HG02588 (cell line): ENCODE results near the gene PBX4.

Source experiments
- ATAC-seq: cut with Tn5 transposase; IDR thresholded peaks from one replicate; pipeline ENCODE4 v1.9.1; 2021; ENCODE audit warnings: mild to moderate bottlenecking, moderate library complexity; ENCODE audit not compliant: unreplicated experiment

The PBX4 gene

GRCh38 chr19:19559931-19560330 lies 58.6 kb downstream of the PBX4 start:
- no peak for ATAC-seq

GRCh38 chr19:19558636-19559035 lies 59.9 kb downstream of the PBX4 start:
- no peak for ATAC-seq

- ATAC-seq: no peak
Observed at GRCh38 chr19:19558055-19558454, 60.4 kb downstream of the PBX4 start.

GRCh38 chr19:19554074-19555023 lies 64.1 kb downstream of the PBX4 start:
- ATAC-seq: no peak

GRCh38 chr19:19553670-19554069 lies 64.8 kb downstream of the PBX4 start:
- ATAC-seq: no peak

GRCh38 chr19:19552798-19553197 lies 65.7 kb downstream of the PBX4 start:
- ATAC-seq: no peak

GRCh38 chr19:19551853-19552192 lies 66.7 kb downstream of the PBX4 start:
- no peak for ATAC-seq

DNA sequence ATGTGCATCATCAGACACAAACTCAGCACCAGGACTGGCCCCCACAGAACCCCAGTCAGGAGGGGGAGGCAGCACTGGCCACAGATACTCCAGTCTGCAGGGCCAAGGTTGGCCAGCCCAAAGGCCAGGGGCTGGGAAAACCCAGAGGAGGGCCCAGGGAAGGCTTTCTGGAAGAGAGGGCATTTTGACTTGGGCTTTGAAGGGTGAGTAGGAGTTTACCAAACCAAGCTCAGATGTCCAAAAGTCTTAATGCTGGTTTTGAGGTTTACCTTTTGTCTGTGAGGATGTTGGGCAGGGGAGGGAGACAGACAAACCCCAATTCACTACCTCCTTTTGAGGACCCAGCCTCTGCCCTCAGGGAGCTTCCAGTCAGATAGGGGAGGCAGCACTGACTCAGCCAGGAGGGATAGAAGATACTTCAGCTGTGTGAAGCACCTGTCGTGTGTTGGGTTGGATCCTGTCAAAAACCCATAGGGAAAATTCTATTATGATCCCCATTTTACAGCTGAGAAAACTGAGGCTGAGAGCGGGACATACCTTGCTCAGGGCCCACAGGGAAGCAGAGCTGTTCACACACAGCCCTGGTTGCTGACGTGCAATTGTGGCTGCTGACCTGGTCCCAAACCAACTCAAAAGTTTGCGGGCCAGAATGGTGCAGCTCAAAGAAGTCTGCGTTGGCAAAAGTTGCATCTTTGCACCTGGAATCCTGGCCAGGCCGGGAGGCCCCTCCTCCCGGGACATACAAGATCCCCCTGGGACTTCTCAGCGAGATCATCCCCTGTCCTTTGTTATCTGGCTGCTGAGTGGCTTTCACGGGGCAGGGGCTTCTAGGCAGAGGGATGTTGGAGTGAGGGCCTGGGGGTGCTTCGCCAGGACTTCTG lies 67.3 kb downstream of the PBX4 start:
- no peak for ATAC-seq

GRCh38 chr19:19550485-19550929 lies 68.0 kb downstream of the PBX4 start:
- ATAC-seq: no peak

- ATAC-seq: no peak
Observed at GRCh38 chr19:19549804-19550464, 68.6 kb downstream of the PBX4 start.

DNA sequence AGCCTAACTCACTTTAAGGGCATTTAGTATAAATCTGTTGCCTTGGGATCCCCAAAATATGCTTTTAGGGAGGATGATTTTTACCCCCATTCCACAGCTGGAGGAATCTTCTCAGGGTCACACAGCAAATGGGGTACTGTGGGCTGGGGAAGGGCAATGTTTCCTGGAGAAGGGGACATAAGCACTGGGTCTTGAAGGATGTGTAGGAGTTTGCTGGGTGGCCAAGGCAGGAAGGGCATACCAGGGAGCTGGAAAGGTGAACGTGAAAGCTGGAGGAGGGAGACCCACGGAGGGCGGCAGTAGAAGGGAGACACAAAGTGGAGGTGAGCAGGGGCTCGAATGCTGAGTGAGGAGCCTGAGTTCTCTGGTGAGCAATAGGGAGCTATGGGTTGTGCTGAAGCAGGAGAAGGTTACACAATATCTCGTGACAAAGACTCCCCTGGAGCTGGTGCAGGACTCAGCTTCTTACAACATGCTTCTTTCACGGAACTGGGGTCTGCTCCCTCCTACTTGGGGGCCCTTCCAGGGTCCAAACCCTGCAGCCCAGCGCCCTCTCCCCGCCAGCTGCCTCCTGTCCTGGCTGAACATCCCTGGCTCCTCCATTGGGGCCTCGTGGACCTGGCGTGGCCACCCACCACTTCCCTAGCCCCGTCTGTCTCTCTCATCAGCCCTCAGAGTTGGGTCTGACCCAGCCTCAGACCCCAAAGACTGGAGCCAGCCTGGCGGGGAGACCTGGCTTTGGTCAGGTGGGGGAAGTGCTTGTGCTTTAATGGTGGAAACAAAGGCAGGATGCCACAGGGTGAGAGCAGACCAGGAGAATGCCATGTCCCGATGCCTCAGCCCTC lies 69.3 kb downstream of the PBX4 start:
- ATAC-seq: no peak

GRCh38 chr19:19547674-19548336 lies 70.7 kb downstream of the PBX4 start:
- no peak for ATAC-seq

- ATAC-seq: no peak
Observed at GRCh38 chr19:19546751-19547162, 71.7 kb downstream of the PBX4 start.

DNA sequence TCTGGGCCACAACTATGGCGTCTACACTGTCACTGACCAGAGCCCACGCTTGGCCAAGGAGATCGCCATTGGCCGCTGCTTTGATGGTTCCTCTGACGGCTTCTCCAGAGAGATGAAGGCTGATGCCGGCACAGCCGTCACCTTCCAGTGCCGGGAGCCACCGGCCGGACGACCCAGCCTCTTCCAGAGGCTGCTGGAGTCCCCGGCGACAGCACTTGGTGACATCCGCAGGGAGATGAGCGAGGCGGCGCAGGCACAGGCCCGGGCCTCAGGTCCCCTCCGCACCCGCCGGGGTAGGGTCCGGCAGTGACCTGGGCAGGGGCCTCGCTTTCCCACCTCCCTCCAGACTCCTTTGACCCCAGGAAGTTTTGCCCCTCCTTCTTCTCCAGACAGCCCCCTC lies 72.8 kb downstream of the PBX4 start:
- ATAC-seq: no peak

DNA sequence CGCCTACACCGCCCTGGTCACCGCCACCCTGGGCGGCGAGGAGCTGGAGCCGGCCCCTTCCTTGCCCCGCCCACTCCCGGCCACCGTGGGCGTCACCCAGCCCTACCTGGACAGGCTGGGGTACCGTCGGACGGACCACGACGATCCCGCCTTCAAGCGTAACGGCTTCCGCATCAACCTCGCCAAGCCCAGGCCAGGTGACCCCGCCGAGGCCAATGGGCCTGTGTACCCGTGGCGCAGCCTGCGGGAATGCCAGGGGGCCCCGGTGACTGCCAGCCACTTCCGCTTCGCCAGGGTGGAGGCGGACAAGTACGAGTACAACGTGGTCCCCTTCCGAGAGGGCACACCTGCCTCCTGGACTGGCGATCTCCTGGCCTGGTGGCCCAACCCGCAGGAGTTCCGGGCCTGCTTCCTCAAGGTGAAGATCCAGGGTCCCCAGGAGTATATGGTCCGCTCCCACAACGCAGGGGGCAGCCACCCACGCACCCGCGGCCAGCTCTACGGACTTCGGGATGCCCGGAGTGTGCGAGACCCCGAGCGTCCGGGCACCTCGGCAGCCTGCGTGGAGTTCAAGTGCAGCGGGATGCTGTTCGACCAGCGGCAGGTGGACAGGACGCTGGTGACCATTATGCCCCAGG lies 73.4 kb downstream of the PBX4 start:
- ATAC-seq: no peak

DNA sequence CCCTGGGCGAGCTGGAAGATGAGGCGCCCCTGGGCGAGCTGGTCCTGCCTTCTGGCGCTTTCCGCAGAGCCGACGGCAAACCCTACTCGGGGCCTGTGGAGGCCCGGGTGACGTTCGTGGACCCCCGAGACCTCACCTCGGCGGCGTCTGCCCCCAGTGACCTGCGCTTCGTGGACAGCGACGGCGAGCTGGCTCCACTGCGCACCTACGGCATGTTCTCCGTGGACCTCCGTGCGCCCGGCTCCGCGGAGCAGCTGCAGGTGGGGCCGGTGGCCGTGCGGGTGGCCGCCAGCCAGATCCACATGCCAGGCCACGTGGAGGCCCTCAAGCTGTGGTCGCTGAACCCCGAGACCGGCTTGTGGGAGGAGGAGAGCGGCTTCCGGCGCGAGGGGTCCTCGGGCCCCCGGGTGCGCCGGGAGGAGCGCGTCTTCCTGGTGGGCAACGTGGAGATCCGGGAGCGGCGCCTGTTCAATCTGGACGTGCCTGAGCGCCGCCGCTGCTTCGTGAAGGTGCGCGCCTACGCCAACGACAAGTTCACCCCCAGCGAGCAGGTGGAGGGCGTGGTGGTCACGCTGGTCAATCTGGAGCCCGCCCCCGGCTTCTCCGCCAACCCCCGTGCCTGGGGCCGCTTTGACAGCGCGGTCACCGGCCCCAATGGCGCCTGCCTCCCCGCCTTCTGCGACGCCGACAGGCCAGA lies 74.1 kb downstream of the PBX4 start:
- no peak for ATAC-seq

DNA sequence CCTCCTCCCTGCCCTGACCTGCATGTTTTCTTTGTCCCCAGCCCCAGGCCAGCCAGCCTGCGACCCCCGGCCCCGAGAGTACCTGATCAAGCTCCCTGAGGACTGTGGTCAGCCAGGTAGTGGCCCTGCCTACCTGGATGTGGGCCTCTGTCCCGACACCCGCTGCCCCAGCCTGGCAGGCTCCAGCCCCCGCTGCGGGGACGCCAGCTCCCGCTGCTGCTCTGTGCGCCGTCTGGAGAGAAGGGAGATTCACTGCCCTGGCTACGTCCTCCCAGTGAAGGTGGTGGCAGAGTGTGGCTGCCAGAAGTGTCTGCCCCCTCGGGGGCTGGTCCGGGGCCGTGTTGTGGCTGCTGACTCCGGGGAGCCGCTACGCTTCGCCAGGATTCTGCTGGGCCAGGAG lies 74.8 kb downstream of the PBX4 start:
- no peak for ATAC-seq

DNA sequence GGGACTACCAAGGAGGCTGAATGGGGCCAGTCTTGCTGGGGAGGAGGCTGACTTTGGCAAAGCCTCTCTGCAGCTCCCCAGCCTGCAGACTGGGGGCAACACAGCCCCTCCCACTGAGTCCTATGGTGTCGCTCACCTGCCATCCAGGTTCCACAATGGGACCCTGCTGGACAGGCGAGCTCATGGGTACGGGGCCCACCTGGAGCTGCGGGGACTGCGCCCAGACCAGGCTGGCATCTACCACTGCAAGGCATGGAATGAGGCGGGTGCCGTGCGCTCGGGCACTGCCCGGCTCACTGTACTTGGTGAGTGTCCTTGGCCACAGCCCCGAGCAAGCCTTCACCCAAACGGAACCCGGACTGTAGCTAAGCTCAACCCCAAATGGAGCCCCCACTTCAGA lies 75.4 kb downstream of the PBX4 start:
- no peak for ATAC-seq

DNA sequence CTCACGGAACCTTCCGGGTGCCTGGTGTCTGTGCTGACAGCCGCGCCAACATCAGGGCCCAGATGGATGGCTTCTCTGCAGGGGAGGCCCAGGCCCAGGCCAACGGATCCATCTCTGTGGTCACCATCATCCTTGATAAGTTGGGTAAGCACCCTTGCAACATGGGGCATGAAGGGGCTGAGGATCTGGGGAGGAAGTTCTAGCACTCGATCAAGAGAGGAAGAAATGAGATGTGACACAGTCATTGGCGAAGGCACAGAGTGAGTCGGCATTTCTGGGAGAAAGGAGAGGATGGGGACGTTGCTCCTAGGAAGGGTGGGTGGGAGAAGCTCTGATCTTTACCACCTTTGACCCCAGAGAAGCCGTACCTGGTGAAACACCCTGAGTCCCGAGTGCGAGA lies 76.0 kb downstream of the PBX4 start:
- ATAC-seq: no peak
